ENCODE measurements around the gene ALPL.

- TF ChIP-seq CTCF (IDR thresholded peaks at IDR 0.05; ENCODE audit: low read depth, low read length) (no peak), EZH2phosphoT487 (IDR thresholded peaks at IDR 0.05; ENCODE audit: low read depth) (no peak)
Observed at GRCh38 chr1:21524220-21524619, 15.0 kb downstream of the ALPL start.

Data from OCI-LY3 (cell line).